Heart right ventricle (tissue), 16 donors: ENCODE results near the gene POU2AF2. TPM values are rescaled to one million over a fixed set of nuclear protein-coding genes. Genes with fewer than 3 reads are reported as not detected.

ENCODE experiments used
- ATAC-seq, 8 donors: fragments of 200-7000 bp; cut with Tn5 transposase; one replicate each; pipeline ENCODE4 v1.9.1; 2020; ENCODE audit warnings: mild to moderate bottlenecking in 8 of 8, moderate library complexity in 8 of 8, moderate number of reproducible peaks in 1 of 8
- DNase-seq, 2 donors: peaks; one replicate each; pipeline ENCODE4 v3.0.0-alpha.2; 2020
- H3K27ac ChIP-seq, 10 donors: fragments of 200-600 bp; sonication (generic) in 2 of 10; one replicate each; pipeline versions ENCODE4 v1.5.0 to v1.8.0; 2020 to 2022; ENCODE audit warnings: mild to moderate bottlenecking in 3 of 10
- H3K27me3 ChIP-seq, 7 donors: fragments of 200-600 bp; one replicate each; pipeline ENCODE4 v1.8.0; 2021 to 2022; ENCODE audit warnings: mild to moderate bottlenecking in 2 of 7
- H3K36me3 ChIP-seq, 9 donors: fragments of 200-600 bp; sonication (generic) in 1 of 9; one replicate each; pipeline versions ENCODE4 v1.5.0 to v1.8.0; 2020 to 2022; ENCODE audit warnings: mild to moderate bottlenecking in 2 of 9
- H3K4me1 ChIP-seq, 9 donors: fragments of 200-600 bp; sonication (generic) in 1 of 9; one replicate each; pipeline versions ENCODE4 v1.5.0 to v1.8.0; 2020 to 2022; ENCODE audit warnings: mild to moderate bottlenecking in 4 of 9
- H3K4me3 ChIP-seq, 10 donors: fragments of 200-600 bp; sonication (generic) in 2 of 10; one replicate each; pipeline versions ENCODE4 v1.5.0 to v1.8.0; 2020 to 2022; ENCODE audit warnings: mild to moderate bottlenecking in 7 of 10, moderate library complexity in 2 of 10
- H3K9me3 ChIP-seq, 11 donors: fragments of 200-600 bp in 10 of 11; sonication (generic) in 2 of 11; one replicate each; pipeline versions ENCODE4 v1.5.0 to v1.8.0; 2013 to 2022; ENCODE audit warnings: mild to moderate bottlenecking in 2 of 11, control low read depth in 1 of 11, moderate library complexity in 1 of 11
- CTCF ChIP-seq, 9 donors: fragments of 200-600 bp; sonication (generic) in 2 of 9; IDR thresholded peaks; one replicate each; pipeline versions ENCODE4 v1.5.0 to v1.8.0; 2021 to 2022; ENCODE audit warnings: antibody characterized with exemption in 9 of 9, mild to moderate bottlenecking in 5 of 9, moderate library complexity in 1 of 9
- WGBS, 2 donors: extraction: QIAGEN DNeasy Blood & Tissue Kit; methylation state at CpG; one replicate each; pipeline ENCODE4 v1.1.7; 2013; ENCODE audit warnings: inconsistent platforms in 1 of 2; 5-methylcytosine and 5-hydroxymethylcytosine counted together
- intact Hi-C, 10 donors: fragments of 100-400 bp; cut with DNase I; formaldehyde crosslinking; loops; one replicate each; pipeline versions ENCODE4 v1.11.1 to v1.14.2; 2022
- polyA plus RNA-seq, 2 donors: library from polyadenylated mRNA; stranded (reverse); fragments of 200-250 nt; gene quantifications; one replicate each; pipeline ENCODE4 v1.2.3, GENCODE V29; 2013
- total RNA-seq, 10 donors: library from RNA; stranded (reverse); fragmentation: NEBNext Ultra II Directional in 3 of 10; extraction: Animal tissue kit (Norgen Biotek cat#: 25700) in 3 of 10; gene quantifications; one replicate each; pipeline versions ENCODE4 v1.2.1 to v1.2.4, GENCODE V29; 2021 to 2023
- donor health status: Arrhythmogenic right ventricular cardiomyopathy.
- donor health status: ischemic (EF 13 %, LVEDD 7.1; RV severe dilation, severe dysfunction).
- donor health status: healthy with polysubstance abuse.
- donor health status: DM: no; HTN: yes; CAD: no.
- donor health status: DM: no; HTN: no; CAD: no.
- donor health status: ischemic (EF 25% LVEDD 6.9; RV normal size, moderate dysfunction).
- donor health status: ischemic (EF 25% LVEDD 5.7; RV mildly dilated, moderate dysfunction).
- donor health status: healthy.
- donor health status: DM: yes; HTN: yes; CAD: no.
- donor health status: Ischemic cardiomyopathy.
- donor health status: ischemic (EF 35%, LVEDD 5.7; RV mildly dilated, moderate dysfunction).
- donor health status: nonischemic (EF 11% LVEDD 7.7; RV severe dilation, severe dysfunction).
- donor health status: DM: yes; HTN: yes; CAD: no.
- donor health status: PGD.
- donor health status: ischemic (EF 29% LVEDD 5.4; RV normal size, mild dysfunction).
- donor health status: nonischemic (EF 23%, LVEDD 6.1; RV moderate dilation, normal function).

The POU2AF2 gene
- total and polyA plus RNA-seq, 12 donors, result not detected

DNA sequence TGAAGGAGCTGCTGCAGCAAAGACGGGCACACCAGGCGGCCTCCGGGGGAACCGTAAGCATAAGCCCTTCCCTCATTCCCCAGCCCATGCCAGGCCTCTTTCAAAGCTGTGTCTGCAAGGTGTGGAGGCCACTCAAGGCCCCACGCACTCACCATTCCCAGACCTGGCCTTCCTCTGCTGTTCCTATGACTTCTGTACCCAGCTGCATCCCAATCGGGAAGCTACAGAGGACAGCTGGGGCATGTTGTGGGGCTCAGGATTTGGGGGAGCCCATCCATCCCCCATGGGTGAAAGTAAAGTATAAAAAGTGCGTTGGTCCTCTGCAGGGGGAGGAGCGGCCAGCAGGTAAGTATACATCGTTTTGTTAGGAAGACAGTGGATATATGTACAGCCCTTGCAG lies 55.0 kb downstream of the POU2AF2 start:
- Histone ChIP-seq H3K27me3 (peaks cover 7 to 47% (median 28%) of the 10 kb centered on the region in 7 donors), H3K36me3 (no peaks in the 10 kb centered on the region), H3K4me3 (no peak overlapping the region), H3K27ac (no peak overlapping the region), H3K4me1 (peaks cover 4 to 17% (median 13%) of the 10 kb centered on the region in 9 donors), H3K9me3 (no peaks in the 10 kb centered on the region)
- intact Hi-C loops, result loop anchor here in 1 of 10 donors (5.0 kb wide), 1 partner anchor 122 kb away; no protein-coding TSS in a partner anchor
- ATAC-seq (no peak), DNase-seq (no peak)
- 93 to 95% methylated on average over 9 of the region's 9 CpGs for WGBS, 2 donors
- no peak for TF ChIP-seq CTCF (IDR thresholded peaks at IDR 0.05)

- intact Hi-C loops, result loop anchor here in 1 of 10 donors (5.0 kb wide), 1 partner anchor 121 kb away; no protein-coding TSS in a partner anchor
- peaks cover 4 to 17% (median 13%) of the 10 kb centered on the region in 9 donors for H3K4me1 ChIP-seq
- TF ChIP-seq CTCF (IDR thresholded peaks at IDR 0.05), result no peak
- no peaks in the 10 kb centered on the region for H3K36me3 ChIP-seq
- DNase-seq, result no peak
- no peak overlapping the region for H3K4me3 ChIP-seq
- H3K27me3 ChIP-seq, result peaks cover 7 to 47% (median 28%) of the 10 kb centered on the region in 7 donors
- WGBS, 2 donors, result 92 to 96% methylated on average over 5 of the region's 5 CpGs
- no peak for ATAC-seq
- H3K27ac ChIP-seq, result no peak overlapping the region
- H3K9me3 ChIP-seq, result no peaks in the 10 kb centered on the region
These were observed 55.7 kb downstream of the POU2AF2 start for GRCh38 chr11:111301004-111301841.

DNA sequence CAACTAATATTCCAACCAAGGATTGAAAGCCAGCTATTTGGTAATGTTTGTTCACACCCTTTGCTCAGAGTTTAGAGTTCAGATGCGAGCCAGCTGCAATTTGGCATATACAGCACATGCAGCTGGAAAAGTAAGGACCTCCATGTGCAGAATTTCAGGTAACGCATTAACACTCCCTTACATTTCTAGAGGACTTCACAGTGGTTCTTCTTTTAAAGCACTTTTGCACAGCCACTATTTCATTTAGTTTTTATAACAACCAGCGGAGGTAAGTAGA lies 56.3 kb downstream of the POU2AF2 start:
- H3K4me1 ChIP-seq, result peaks cover 4 to 17% (median 13%) of the 10 kb centered on the region in 9 donors
- no peak for DNase-seq
- H3K27ac ChIP-seq, result no peak overlapping the region
- H3K9me3 ChIP-seq, result no peaks in the 10 kb centered on the region
- no peak for ATAC-seq
- no peak overlapping the region for H3K4me3 ChIP-seq
- intact Hi-C loops, result loop anchor here in 1 of 10 donors (5.0 kb wide), 1 partner anchor 121 kb away; no protein-coding TSS in a partner anchor
- peaks cover 7 to 49% (median 28%) of the 10 kb centered on the region in 7 donors for H3K27me3 ChIP-seq
- H3K36me3 ChIP-seq, result no peaks in the 10 kb centered on the region
- 91 to 97% methylated on average over 3 of the region's 3 CpGs for WGBS, 2 donors
- TF ChIP-seq CTCF (IDR thresholded peaks at IDR 0.05), result no peak

- Histone ChIP-seq H3K9me3 (no peaks in the 10 kb centered on the region), H3K27me3 (peaks cover 7 to 50% (median 28%) of the 10 kb centered on the region in 7 donors), H3K4me1 (peaks cover 4 to 17% (median 13%) of the 10 kb centered on the region in 9 donors), H3K36me3 (no peaks in the 10 kb centered on the region), H3K4me3 (no peak overlapping the region), H3K27ac (no peak overlapping the region)
- 68 to 69% methylated on average over 3 of the region's 3 CpGs for WGBS, 2 donors
- intact Hi-C loops, result loop anchor here in 1 of 10 donors (5.0 kb wide), 1 partner anchor 120 kb away; no protein-coding TSS in a partner anchor
- ATAC-seq (no peak), DNase-seq (no peak)
- no peak for TF ChIP-seq CTCF (IDR thresholded peaks at IDR 0.05)
These were observed 56.8 kb downstream of the POU2AF2 start for GRCh38 chr11:111302298-111302697.
